Peyer's patch (tissue), 4 donors: ENCODE data around the gene CYTH3. TPM values are rescaled to one million over a fixed set of nuclear protein-coding genes. Genes with fewer than 3 reads are reported as not detected.

ENCODE experiments used
- DNase-seq, 3 donors: peaks; one replicate each; pipeline ENCODE4 v3.0.0-alpha.2; 2017 to 2019
- H3K27ac ChIP-seq, 4 donors: fragments of 200-600 bp; sonication (generic); one replicate each; pipeline ENCODE4 v1.5.1; 2016 to 2019
- H3K27me3 ChIP-seq, 2 donors: fragments of 200-600 bp; sonication (generic); one replicate each; pipeline ENCODE4 v1.5.1; 2019
- H3K36me3 ChIP-seq, 3 donors: fragments of 200-600 bp; sonication (generic); one replicate each; pipeline ENCODE4 v1.5.1; 2016 to 2019
- H3K4me1 ChIP-seq, 4 donors: fragments of 200-600 bp; sonication (generic); one replicate each; pipeline ENCODE4 v1.5.1; 2016 to 2019
- H3K4me3 ChIP-seq, 4 donors: fragments of 200-600 bp; sonication (generic); 1 replicate in 3 of 4; 2 replicates in 1 of 4; pipeline ENCODE4 v1.5.1; 2016 to 2019; ENCODE audit warnings: mild to moderate bottlenecking in 1 of 4
- H3K9me3 ChIP-seq, 4 donors: fragments of 200-600 bp; sonication (generic); one replicate each; pipeline ENCODE4 v1.5.1; 2016 to 2019; ENCODE audit warnings: mild to moderate bottlenecking in 1 of 4
- POLR2A ChIP-seq, 2 donors: fragments of 450-650 bp; IDR thresholded peaks; one replicate each; pipeline ENCODE4 v1.5.1; 2017; ENCODE audit warnings: antibody characterized with exemption in 2 of 2, mild to moderate bottlenecking in 2 of 2, moderate library complexity in 2 of 2
- total RNA-seq, 4 donors: library from RNA; depleted of rRNA; stranded (reverse); fragments of >200 nt; gene quantifications; one replicate each; pipeline ENCODE4 v1.1.0, GENCODE V29; 2016
- TF ChIP-seq, protein P1 (sequence below), 6 experiments: fragments of 450-650 bp in 4 of 6; fragments of 200-600 bp in 2 of 6; sonication (generic) in 1 of 6; IDR thresholded peaks; one replicate each; pipeline ENCODE4 v1.5.1; 2017 to 2019; ENCODE audit warnings: antibody characterized with exemption in 6 of 6, mild to moderate bottlenecking in 3 of 6, moderate library complexity in 1 of 6

CYTH3 gene
- total RNA-seq, 4 donors from 2014 or later: 19.0 to 70.7 (median 45.6) TPM

DNA sequence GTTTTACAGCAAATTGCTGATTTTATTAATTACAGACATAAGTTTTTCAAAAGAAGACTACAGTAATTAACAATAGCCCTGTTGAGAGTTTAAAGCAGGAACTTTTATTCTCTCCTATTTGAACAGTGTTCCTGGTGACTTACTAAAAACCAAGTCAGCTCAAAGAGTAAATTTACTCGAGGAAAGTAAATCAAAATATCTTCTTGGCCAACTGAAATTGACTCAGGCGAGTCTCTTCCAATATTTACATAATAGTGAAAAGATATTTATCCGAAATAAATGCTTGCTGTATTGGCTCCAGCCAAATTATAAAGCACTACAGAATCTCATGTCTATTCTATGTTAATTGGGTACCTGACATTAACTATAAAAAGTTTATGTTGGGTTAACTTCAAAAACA lies 13.2 kb downstream of the CYTH3 start:
- no peaks in the 10 kb centered on the region for H3K27me3 ChIP-seq
- no peak for DNase-seq
- peak overlapping the region in 2 of 4 donors; percentile 28 to 44 for H3K27ac ChIP-seq

DNA sequence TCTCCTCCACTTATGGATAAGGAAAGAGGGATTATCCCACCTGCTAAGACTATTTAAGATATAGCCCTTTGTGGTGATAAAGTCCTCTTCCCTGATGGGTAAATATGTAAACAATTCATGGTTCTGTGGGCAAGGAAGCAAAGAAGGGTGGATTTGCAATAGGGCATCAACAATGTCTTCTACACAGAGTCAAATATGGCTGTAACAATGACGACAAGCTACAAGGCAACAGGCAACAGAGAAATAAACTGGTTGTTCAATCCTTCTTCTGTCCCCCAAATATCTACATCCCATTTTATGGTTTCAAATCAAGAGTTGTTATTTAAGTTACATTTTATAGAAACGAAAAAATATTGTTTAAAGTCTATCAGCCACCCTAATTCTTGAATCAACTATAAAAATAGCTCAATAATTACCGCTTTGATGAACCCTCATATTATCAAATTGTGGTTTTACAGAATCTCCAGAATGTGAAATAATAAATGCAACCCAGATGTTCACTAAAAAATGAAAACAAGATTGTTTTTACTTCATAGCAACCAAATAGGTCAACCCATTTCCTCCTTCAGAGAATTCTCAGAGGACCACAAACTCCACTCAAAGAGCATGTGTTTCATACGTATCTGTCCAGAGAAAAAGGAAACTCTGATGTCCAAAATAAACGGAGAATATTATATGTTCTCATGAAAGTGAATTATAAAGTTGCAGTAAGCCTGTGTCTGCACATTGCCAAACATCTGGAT lies 13.8 kb downstream of the CYTH3 start:
- no peak for DNase-seq
- Histone ChIP-seq H3K36me3 (no peaks in the 10 kb centered on the region), H3K4me1 (peaks cover 0 to 46% (median 14%) of the 10 kb centered on the region in 4 donors), H3K27me3 (no peaks in the 10 kb centered on the region), H3K4me3 (no peak overlapping the region), H3K27ac (peak overlapping the region in 3 of 4 donors; percentile 20 to 57 (median 44)), H3K9me3 (no peaks in the 10 kb centered on the region)
- no peak for TF ChIP-seq POLR2A (IDR thresholded peaks at IDR 0.05)
- TF ChIP-seq, protein P1, sequence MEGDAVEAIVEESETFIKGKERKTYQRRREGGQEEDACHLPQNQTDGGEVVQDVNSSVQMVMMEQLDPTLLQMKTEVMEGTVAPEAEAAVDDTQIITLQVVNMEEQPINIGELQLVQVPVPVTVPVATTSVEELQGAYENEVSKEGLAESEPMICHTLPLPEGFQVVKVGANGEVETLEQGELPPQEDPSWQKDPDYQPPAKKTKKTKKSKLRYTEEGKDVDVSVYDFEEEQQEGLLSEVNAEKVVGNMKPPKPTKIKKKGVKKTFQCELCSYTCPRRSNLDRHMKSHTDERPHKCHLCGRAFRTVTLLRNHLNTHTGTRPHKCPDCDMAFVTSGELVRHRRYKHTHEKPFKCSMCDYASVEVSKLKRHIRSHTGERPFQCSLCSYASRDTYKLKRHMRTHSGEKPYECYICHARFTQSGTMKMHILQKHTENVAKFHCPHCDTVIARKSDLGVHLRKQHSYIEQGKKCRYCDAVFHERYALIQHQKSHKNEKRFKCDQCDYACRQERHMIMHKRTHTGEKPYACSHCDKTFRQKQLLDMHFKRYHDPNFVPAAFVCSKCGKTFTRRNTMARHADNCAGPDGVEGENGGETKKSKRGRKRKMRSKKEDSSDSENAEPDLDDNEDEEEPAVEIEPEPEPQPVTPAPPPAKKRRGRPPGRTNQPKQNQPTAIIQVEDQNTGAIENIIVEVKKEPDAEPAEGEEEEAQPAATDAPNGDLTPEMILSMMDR (IDR thresholded peaks at IDR 0.05): no peak

More for the DNA sequence above, 13.2 kb downstream of the CYTH3 start:
- Histone ChIP-seq H3K4me3 (no peak overlapping the region), H3K36me3 (no peaks in the 10 kb centered on the region), H3K9me3 (no peaks in the 10 kb centered on the region), H3K4me1 (peaks cover 0 to 46% (median 14%) of the 10 kb centered on the region in 4 donors)
- TF ChIP-seq POLR2A (IDR thresholded peaks at IDR 0.05): no peak
- TF ChIP-seq, protein P1 (IDR thresholded peaks at IDR 0.05): no peak

DNA sequence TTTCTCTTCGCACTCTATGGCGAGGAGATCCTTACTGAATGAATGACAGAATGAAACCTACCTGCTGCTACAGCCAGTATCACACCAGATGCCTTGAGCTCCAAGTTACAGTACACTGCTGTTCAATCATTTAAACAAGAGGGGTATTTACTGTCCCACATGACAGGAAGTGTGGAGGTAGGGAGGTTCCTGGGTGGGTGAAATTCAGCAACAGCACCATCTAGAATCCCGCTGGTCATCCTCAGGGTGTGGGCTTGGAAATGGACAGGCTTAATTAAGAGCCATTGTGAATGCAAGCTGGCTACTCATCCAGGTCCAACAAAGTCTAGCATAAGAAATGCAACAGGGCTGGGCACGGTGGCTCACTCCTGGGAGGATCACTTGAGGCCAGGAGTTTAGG lies 14.7 kb downstream of the CYTH3 start:
- H3K4me3 ChIP-seq: no peak overlapping the region
- H3K9me3 ChIP-seq: no peaks in the 10 kb centered on the region
- TF ChIP-seq POLR2A (IDR thresholded peaks at IDR 0.05): no peak
- TF ChIP-seq, protein P1 (IDR thresholded peaks at IDR 0.05): no peak
- peaks cover 0 to 46% (median 14%) of the 10 kb centered on the region in 4 donors for H3K4me1 ChIP-seq
- DNase-seq: no peak
- H3K27me3 ChIP-seq: no peaks in the 10 kb centered on the region
- H3K36me3 ChIP-seq: no peaks in the 10 kb centered on the region
- peak overlapping the region in 3 of 4 donors; percentile 3 to 44 (median 9) for H3K27ac ChIP-seq

DNA sequence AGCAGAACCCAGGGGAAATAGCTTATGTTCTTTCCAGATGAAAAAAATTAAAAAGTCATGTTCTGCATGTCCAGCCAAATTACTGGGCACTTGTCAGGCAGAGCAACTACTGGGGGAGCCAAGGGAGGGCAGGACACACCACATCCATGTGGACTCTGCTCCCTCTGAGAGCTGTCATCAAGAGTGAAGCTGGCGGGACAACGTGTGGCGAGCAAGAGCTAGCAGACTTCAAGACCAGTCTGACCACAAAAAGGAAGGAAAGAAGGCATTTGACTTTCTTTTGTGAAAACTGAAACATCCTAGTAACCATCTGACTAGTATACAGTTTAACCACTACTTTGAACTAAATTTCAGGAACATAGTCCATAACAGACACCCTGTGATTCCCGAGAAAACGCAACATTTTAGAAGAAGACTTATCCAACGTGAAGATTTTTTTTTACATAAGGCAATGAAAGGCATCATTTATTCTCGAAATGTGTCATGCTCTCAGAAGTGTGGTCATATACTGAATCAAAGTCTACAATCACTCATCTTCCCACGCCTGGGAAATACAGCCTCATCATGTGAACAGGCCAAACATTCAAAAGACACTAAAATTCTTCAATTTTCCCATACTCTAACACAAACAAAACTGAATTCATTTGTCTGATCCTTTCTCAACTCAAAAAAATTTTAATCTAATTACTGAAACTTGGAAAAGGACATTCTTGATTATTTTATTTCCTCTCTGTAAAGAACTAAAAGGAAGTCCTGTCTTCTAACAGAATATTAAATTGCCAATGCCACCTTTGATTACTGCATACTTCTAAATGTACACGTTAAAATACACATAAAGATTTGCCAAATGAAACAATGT lies 15.5 kb downstream of the CYTH3 start:
- peak overlapping the region in 3 of 4 donors; percentile 14 to 44 (median 26) for H3K27ac ChIP-seq
- H3K27me3 ChIP-seq: no peaks in the 10 kb centered on the region
- H3K4me3 ChIP-seq: no peak overlapping the region
- H3K4me1 ChIP-seq: peaks cover 0 to 40% (median 14%) of the 10 kb centered on the region in 4 donors
- DNase-seq: peak in 1 of 3 donors; percentile 62
- no peaks in the 10 kb centered on the region for H3K9me3 ChIP-seq
- H3K36me3 ChIP-seq: no peaks in the 10 kb centered on the region
- TF ChIP-seq POLR2A (IDR thresholded peaks at IDR 0.05): no peak
- TF ChIP-seq, protein P1 (IDR thresholded peaks at IDR 0.05): peak in 1 of 6 experiments; percentile 14

DNA sequence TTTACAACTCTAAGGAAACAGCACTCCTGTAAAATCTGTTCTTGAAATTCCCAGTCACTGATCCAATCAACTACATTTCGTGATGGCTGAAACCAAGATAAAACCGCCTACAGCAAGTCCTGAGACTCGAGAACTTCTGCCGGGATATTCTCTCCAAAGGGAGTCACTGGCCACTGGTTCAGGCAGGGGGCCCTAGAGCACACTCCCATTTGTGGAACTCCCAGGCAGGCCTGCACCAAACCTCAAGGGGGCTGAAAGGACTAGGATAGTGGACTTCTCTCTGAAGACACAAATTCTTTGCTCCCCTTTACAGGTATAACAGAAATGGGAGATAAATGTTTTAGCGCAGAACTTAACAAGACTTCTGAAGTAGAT lies 16.3 kb downstream of the CYTH3 start:
- TF ChIP-seq, protein P1 (IDR thresholded peaks at IDR 0.05): no peak
- TF ChIP-seq POLR2A (IDR thresholded peaks at IDR 0.05): no peak
- H3K4me1 ChIP-seq: peaks cover 0 to 36% (median 14%) of the 10 kb centered on the region in 4 donors
- H3K27ac ChIP-seq: peak overlapping the region in 2 of 4 donors; percentile 4 to 14
- no peaks in the 10 kb centered on the region for H3K27me3 ChIP-seq
- no peaks in the 10 kb centered on the region for H3K9me3 ChIP-seq
- no peak overlapping the region for H3K4me3 ChIP-seq
- no peaks in the 10 kb centered on the region for H3K36me3 ChIP-seq
- no peak for DNase-seq
